GM06990 (cell line): ENCODE data around the gene LKAAEAR1.
"Not testable (repeated sequence)": the region's sequence is repeated elsewhere in the genome, so short reads cannot be mapped to it uniquely, and the experiment has no call there.

Experiments
- DNase-seq: peaks from one replicate; pipeline ENCODE4 v3.0.0-alpha.2; 2011; ENCODE audit not compliant: insufficient read length; ENCODE audit errors: extremely low read depth
- H3K27me3 ChIP-seq: replicated peaks from 2 replicates; pipeline ENCODE4 v1.6.0; 2011; ENCODE audit warnings: low read length; ENCODE audit not compliant: control insufficient read depth, insufficient read depth
- H3K36me3 ChIP-seq: 2 replicates; pipeline ENCODE4 v1.5.1; 2011; ENCODE audit warnings: low read length; ENCODE audit not compliant: control insufficient read depth, insufficient read depth
- H3K4me3 ChIP-seq: replicated peaks from 2 replicates; pipeline ENCODE4 v1.5.1; 2011; ENCODE audit warnings: low read depth, mild to moderate bottlenecking, control low read depth, low read length
- TF ChIP-seq, protein P1 (sequence below): IDR thresholded peaks from 2 replicates; pipeline ENCODE4 v1.5.1; 2011; ENCODE audit warnings: low read length, control low read depth, mild to moderate bottlenecking, inconsistent platforms; ENCODE audit not compliant: insufficient read depth, poor library complexity, severe bottlenecking

Gene LKAAEAR1, protein sequence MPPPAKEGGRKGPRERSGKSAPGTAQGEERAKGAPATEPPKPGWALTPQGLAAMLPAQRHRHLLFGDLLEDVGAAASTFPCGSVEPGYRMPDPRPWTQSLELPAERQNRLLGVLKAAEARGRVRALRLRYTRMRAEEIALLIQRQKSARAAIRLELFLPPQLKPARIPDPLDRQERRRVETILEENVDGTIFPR

GRCh38 chr20:64083804-64084684, at the start of gene LKAAEAR1:
TSS of gene LKAAEAR1 (minus strand) at chr20:64084398. CDS start at chr20:64084219, 179 bp downstream.
- no peak for DNase-seq
- Histone ChIP-seq H3K27me3 (peaks cover 4% of the 10 kb centered on the region), H3K36me3 (no peaks in the 10 kb centered on the region), H3K4me3 (peak within 1 kb of the TSS; percentile 37)
- TF ChIP-seq, protein P1, sequence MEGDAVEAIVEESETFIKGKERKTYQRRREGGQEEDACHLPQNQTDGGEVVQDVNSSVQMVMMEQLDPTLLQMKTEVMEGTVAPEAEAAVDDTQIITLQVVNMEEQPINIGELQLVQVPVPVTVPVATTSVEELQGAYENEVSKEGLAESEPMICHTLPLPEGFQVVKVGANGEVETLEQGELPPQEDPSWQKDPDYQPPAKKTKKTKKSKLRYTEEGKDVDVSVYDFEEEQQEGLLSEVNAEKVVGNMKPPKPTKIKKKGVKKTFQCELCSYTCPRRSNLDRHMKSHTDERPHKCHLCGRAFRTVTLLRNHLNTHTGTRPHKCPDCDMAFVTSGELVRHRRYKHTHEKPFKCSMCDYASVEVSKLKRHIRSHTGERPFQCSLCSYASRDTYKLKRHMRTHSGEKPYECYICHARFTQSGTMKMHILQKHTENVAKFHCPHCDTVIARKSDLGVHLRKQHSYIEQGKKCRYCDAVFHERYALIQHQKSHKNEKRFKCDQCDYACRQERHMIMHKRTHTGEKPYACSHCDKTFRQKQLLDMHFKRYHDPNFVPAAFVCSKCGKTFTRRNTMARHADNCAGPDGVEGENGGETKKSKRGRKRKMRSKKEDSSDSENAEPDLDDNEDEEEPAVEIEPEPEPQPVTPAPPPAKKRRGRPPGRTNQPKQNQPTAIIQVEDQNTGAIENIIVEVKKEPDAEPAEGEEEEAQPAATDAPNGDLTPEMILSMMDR: no peak

DNA sequence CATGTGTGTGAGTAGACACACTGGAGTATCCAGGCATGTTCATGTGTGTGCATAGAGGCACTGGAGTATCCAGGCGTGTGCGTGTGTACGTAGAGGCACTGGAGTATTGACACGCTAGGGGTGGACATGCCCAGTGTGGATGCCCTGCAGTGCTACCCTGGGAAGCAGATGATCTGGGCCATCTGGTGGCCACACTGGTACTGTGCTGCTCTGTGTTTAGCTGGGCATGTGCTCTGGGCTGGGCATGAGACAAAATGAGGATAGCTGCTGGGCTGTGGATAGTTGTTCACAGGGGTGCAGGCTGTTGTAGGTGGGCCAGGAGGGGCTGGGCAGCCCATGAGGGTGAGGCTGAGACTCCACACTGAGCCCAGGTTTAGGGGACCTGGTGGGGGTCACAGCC, 47.2 kb upstream of the LKAAEAR1 start:
- Histone ChIP-seq H3K4me3 (no peak overlapping the region), H3K36me3 (no peaks in the 10 kb centered on the region), H3K27me3 (no peaks in the 10 kb centered on the region)
- DNase-seq: no peak
- TF ChIP-seq, protein P1: no peak

GRCh38 chr20:64130876-64131275, 46.7 kb upstream of the LKAAEAR1 start:
- TF ChIP-seq, protein P1: no peak
- no peaks in the 10 kb centered on the region for H3K27me3 ChIP-seq
- DNase-seq: no peak

GRCh38 chr20:64130271-64130670, 46.1 kb upstream of the LKAAEAR1 start:
- Histone ChIP-seq H3K4me3 (no peak overlapping the region), H3K27me3 (no peaks in the 10 kb centered on the region; the same call in 1 of the 2 replicates), H3K36me3 (no peaks in the 10 kb centered on the region)
- no peak for DNase-seq
- TF ChIP-seq, protein P1: no peak

More at GRCh38 chr20:64130876-64131275, 46.7 kb upstream of the LKAAEAR1 start:
- Histone ChIP-seq H3K4me3 (no peak overlapping the region), H3K36me3 (no peaks in the 10 kb centered on the region)

GRCh38 chr20:64129146-64129782, 45.1 kb upstream of the LKAAEAR1 start:
- H3K4me3 ChIP-seq: no peak overlapping the region
- TF ChIP-seq, protein P1: no peak
- no peaks in the 10 kb centered on the region; the same call in 1 of the 2 replicates for H3K27me3 ChIP-seq
- no peaks in the 10 kb centered on the region for H3K36me3 ChIP-seq
- DNase-seq: no peak

- not testable (repeated sequence) for H3K4me3 ChIP-seq, DNase-seq, H3K27me3 ChIP-seq, H3K36me3 ChIP-seq
Measured at GRCh38 chr20:64123517-64123916, 39.3 kb upstream of the LKAAEAR1 start.

DNA sequence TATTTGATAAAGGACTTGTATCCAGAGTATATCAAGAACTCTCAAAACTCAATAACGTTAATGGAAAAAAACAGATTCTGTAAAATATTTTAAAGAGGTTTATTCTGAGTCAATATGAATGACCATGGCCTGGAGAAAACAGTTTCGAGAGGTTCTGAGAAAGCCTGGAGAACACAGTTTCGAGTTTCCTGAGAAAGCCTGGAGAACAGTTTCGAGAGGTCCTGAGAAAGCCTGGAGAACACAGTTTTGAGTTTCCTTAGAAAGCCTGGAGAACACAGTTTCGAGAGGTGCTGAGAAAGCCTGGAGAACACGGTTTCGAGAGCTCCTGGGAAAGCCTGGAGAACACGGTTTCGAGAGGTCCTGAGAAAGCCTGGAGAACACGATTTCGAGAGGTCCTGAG, 38.7 kb upstream of the LKAAEAR1 start:
- H3K27me3 ChIP-seq, H3K4me3 ChIP-seq, H3K36me3 ChIP-seq, DNase-seq: not testable (repeated sequence)
